IMR-90 (cell line): ENCODE measurements around the gene MDM4. TPM values are rescaled to one million over a fixed set of nuclear protein-coding genes. Genes with fewer than 3 reads are reported as not detected.

ENCODE experiments used
- ATAC-seq: fragments of 200-7000 bp; cut with Tn5 transposase; 2 replicates; pipeline ENCODE4 v1.9.1; 2020; ENCODE audit warnings: low read depth, mild to moderate bottlenecking, moderate library complexity
- BruUV-seq: library from RNA; stranded (reverse); fragments of 400-500 nt; replicated peaks from 2 replicates; lab custom pipeline; 2021; lab: Mats Ljungman, UMichigan
- CTCF ChIA-PET: fragments of 300-600 bp; formaldehyde crosslinking; extraction: SDS; loops from one replicate; lab custom pipeline; 2021; ENCODE audit warnings: antibody characterized with exemption; lab: Yijun Ruan, JAX
- POLR2A ChIA-PET: fragments of 300-600 bp; sonication (Branson Sonifier 250); formaldehyde crosslinking; loops from one replicate; lab custom pipeline; 2022; ENCODE audit warnings: antibody characterized with exemption; ENCODE audit not compliant: unreplicated experiment; lab: Charles Lee
- DNase-seq: peaks from one replicate; pipeline ENCODE4 v3.0.0; 2013
- H2AFZ ChIP-seq: replicated peaks from 2 replicates; pipeline ENCODE3; 2013; ENCODE audit warnings: low read length, mild to moderate bottlenecking; ENCODE audit not compliant: poor library complexity
- H2AK5ac ChIP-seq: 2 replicates; pipeline ENCODE4 v1.6.1; 2013; ENCODE audit warnings: low read depth, low read length, inconsistent platforms
- H2AK9ac ChIP-seq: replicated peaks from 2 replicates; pipeline ENCODE3; 2013; ENCODE audit warnings: mild to moderate bottlenecking, low read depth, low read length, moderate library complexity; ENCODE audit not compliant: poor library complexity
- H2BK120ac ChIP-seq: 2 replicates; pipeline ENCODE4 v1.6.1; 2013; ENCODE audit warnings: low read depth, low read length, inconsistent platforms
- H2BK15ac ChIP-seq: 3 replicates; pipeline ENCODE4 v1.6.1; 2013; ENCODE audit warnings: low read depth, low read length, inconsistent platforms
- H2BK20ac ChIP-seq: 2 replicates; pipeline ENCODE4 v1.6.1; 2013; ENCODE audit warnings: low read depth, mild to moderate bottlenecking, inconsistent platforms, low read length, moderate library complexity
- H2BK5ac ChIP-seq: 2 replicates; pipeline ENCODE4 v1.6.1; 2013; ENCODE audit warnings: mild to moderate bottlenecking, low read depth, low read length, inconsistent platforms; ENCODE audit not compliant: poor library complexity, severe bottlenecking
- H3K14ac ChIP-seq: replicated peaks from 2 replicates; pipeline ENCODE4 v1.6.1; 2013; ENCODE audit warnings: low read depth, low read length, inconsistent platforms
- H3K18ac ChIP-seq: 2 replicates; pipeline ENCODE4 v1.6.1; 2013; ENCODE audit warnings: low read depth, low read length, control low read depth
- H3K23ac ChIP-seq: 2 replicates; pipeline ENCODE4 v1.6.1; 2013; ENCODE audit warnings: low read depth, low read length, inconsistent platforms
- H3K27ac ChIP-seq: 2 replicates; pipeline ENCODE4 v1.5.1; 2013; ENCODE audit warnings: mild to moderate bottlenecking, control low read depth, low read length; ENCODE audit not compliant: insufficient read depth
- H3K27me3 ChIP-seq: 2 replicates; pipeline ENCODE4 v1.6.1; 2013; ENCODE audit warnings: low read length; ENCODE audit not compliant: control insufficient read depth, insufficient read depth
- H3K36me3 ChIP-seq: 2 replicates; pipeline ENCODE4 v1.6.1; 2013; ENCODE audit warnings: low read length, mixed read lengths; ENCODE audit not compliant: control insufficient read depth, insufficient read depth
- H3K4ac ChIP-seq: 2 replicates; pipeline ENCODE4 v1.6.1; 2013; ENCODE audit warnings: low read depth, low read length, inconsistent platforms
- H3K4me1 ChIP-seq: 2 replicates; pipeline ENCODE4 v1.6.1; 2013; ENCODE audit warnings: low read length, mixed read lengths; ENCODE audit not compliant: control insufficient read depth, insufficient read depth
- H3K4me2 ChIP-seq: 2 replicates; pipeline ENCODE4 v1.6.1; 2013; ENCODE audit warnings: low read depth, mild to moderate bottlenecking, control low read depth, low read length, moderate library complexity
- H3K4me3 ChIP-seq: 2 replicates; pipeline ENCODE4 v1.5.1; 2013; ENCODE audit warnings: low read depth, mild to moderate bottlenecking, control low read depth, low read length, moderate library complexity; ENCODE audit not compliant: insufficient read depth
- H3K56ac ChIP-seq: 2 replicates; pipeline ENCODE4 v1.6.1; 2013; ENCODE audit warnings: low read length, inconsistent platforms; ENCODE audit not compliant: insufficient read depth; ENCODE audit errors: extremely low read depth
- H3K79me1 ChIP-seq, 2 experiments: 2 replicates each; pipeline ENCODE4 v1.6.1; 2013; ENCODE audit warnings: low read length in 2 of 2, inconsistent platforms in 1 of 2, low read depth in 1 of 2
- H3K9ac ChIP-seq: 2 replicates; pipeline ENCODE4 v1.6.1; 2013; ENCODE audit warnings: low read depth, low read length, control low read depth
- H3K9me1 ChIP-seq: 2 replicates; pipeline ENCODE4 v1.6.1; 2013; ENCODE audit warnings: low read length, inconsistent platforms; ENCODE audit not compliant: insufficient read depth
- H3K9me3 ChIP-seq: 2 replicates; pipeline ENCODE4 v1.6.1; 2013; ENCODE audit warnings: low read length; ENCODE audit not compliant: control insufficient read depth, insufficient read depth
- H4K20me1 ChIP-seq: 2 replicates; pipeline ENCODE4 v1.6.1; 2013; ENCODE audit warnings: low read length, inconsistent platforms; ENCODE audit not compliant: insufficient read depth
- H4K5ac ChIP-seq: 2 replicates; pipeline ENCODE4 v1.6.1; 2013; ENCODE audit warnings: mild to moderate bottlenecking, low read depth, low read length, control low read depth
- H4K8ac ChIP-seq, 2 experiments: 2 replicates each; pipeline ENCODE4 v1.6.1; 2013; ENCODE audit warnings: low read depth in 2 of 2, low read length in 2 of 2, control low read depth in 1 of 2, inconsistent platforms in 1 of 2
- H4K91ac ChIP-seq: 2 replicates; pipeline ENCODE4 v1.6.1; 2013; ENCODE audit warnings: low read depth, low read length, inconsistent platforms; ENCODE audit not compliant: insufficient read depth
- FOS ChIP-seq: fragments of 150-350 bp; IDR thresholded peaks from 2 replicates; pipeline ENCODE4 v1.6.1; 2016; ENCODE audit warnings: low read depth, low read length
- MAFK ChIP-seq: IDR thresholded peaks from 2 replicates; pipeline ENCODE4 v1.6.1; 2012; ENCODE audit warnings: low read depth, low read length, improper control_type of control experiment
- POLR2A ChIP-seq: IDR thresholded peaks from 2 replicates; pipeline ENCODE4 v1.6.1; 2012; ENCODE audit warnings: mild to moderate bottlenecking, low read depth, low read length
- RCOR1 ChIP-seq: IDR thresholded peaks from 2 replicates; pipeline ENCODE4 v1.6.1; 2012; ENCODE audit warnings: mild to moderate bottlenecking, low read length, improper control_type of control experiment; ENCODE audit not compliant: insufficient replicate concordance
- SMC3 ChIP-seq: fragments of 150-350 bp; IDR thresholded peaks from 2 replicates; pipeline ENCODE4 v1.6.1; 2016; ENCODE audit warnings: low read depth, mild to moderate bottlenecking, antibody characterized with exemption, low read length, moderate library complexity
- USF2 ChIP-seq: fragments of 150-350 bp; IDR thresholded peaks from 2 replicates; pipeline ENCODE4 v1.6.1; 2017; ENCODE audit warnings: mild to moderate bottlenecking, antibody characterized with exemption, low read length, low read depth
- WGBS, 2 experiments: methylation state at CpG; one replicate each; pipeline versions ENCODE4 v1.1.5 to v1.1.7; 2013; ENCODE audit warnings: missing lambda C conversion rate in 2 of 2; ENCODE audit not compliant: insufficient read length in 1 of 2; ENCODE audit errors: extremely low coverage in 2 of 2; 5-methylcytosine and 5-hydroxymethylcytosine counted together
- dilution Hi-C: fragments of 300-500 bp; cut with HindIII; formaldehyde crosslinking; loops from one replicate; pipeline ENCODE4 v1.14.3; 2018; ENCODE audit warnings: low sequenced_read_pairs; ENCODE audit not compliant: unreplicated experiment
- in situ Hi-C: fragments of 300-500 bp; cut with MboI; formaldehyde crosslinking; loops from 3 replicates; pipeline ENCODE4 v1.14.3; 2019; ENCODE audit warnings: low sequenced_read_pairs, inconsistent platforms, mixed read lengths
- intact Hi-C: fragments of 100-400 bp; cut with micrococcal nuclease; formaldehyde crosslinking; loops from 2 replicates; pipeline ENCODE4 v1.10.0; 2022
- polyA plus RNA-seq, 3 experiments: library from polyadenylated mRNA; depleted of rRNA; stranded (reverse); fragments of >200 nt; gene quantifications; 2 replicates each; pipeline ENCODE4 v1.2.3, GENCODE V29; 2012; ENCODE audit warnings: low replicate concordance in 1 of 3
- total RNA-seq: library from RNA; depleted of rRNA; stranded (reverse); fragments of >200 nt; gene quantifications from 2 replicates; pipeline ENCODE4 v1.2.3, GENCODE V29; 2012

MDM4 gene
- total and polyA plus RNA-seq, 2 of the 4 experiments (the other 2 are of a cell fraction): 7.4 to 20.1 TPM

- intact Hi-C loops (loop anchor here (2.0 kb wide), 1 partner anchor 20 kb away; no protein-coding TSS in a partner anchor), dilution Hi-C loops (no loop called here), in situ Hi-C loops (no loop called here)
- no peak overlapping the region for H2AK5ac ChIP-seq
- H2AK9ac ChIP-seq: peak overlapping the region; percentile 75
- no peak overlapping the region for H2BK5ac ChIP-seq
- no peak overlapping the region for H2BK120ac ChIP-seq
- CTCF ChIA-PET: interaction anchor here (0.6 kb wide), 1 partner anchor 29 kb away, joined by 3 read pairs; no protein-coding TSS in a partner anchor
- no peak overlapping the region for H4K5ac ChIP-seq
- H3K27ac ChIP-seq: no peak overlapping the region
- H3K36me3 ChIP-seq: no peaks in the 10 kb centered on the region
- H3K4ac ChIP-seq: no peak overlapping the region
- H3K79me1 ChIP-seq: no peaks in the 10 kb centered on the region
- TF ChIP-seq SMC3 (no peak), POLR2A (no peak), RCOR1 (no peak), MAFK (no peak), FOS (0 out of 2 replicates have a peak, but pooled peaks have one; percentile 9), USF2 (no peak)
- BruUV-seq: no TSS peak
- no peak overlapping the region for H2BK15ac ChIP-seq
- H3K9me3 ChIP-seq: no peaks in the 10 kb centered on the region
- H4K8ac ChIP-seq: no peak overlapping the region
- H3K56ac ChIP-seq: no peak overlapping the region
- no peak overlapping the region for H2BK20ac ChIP-seq
- H3K23ac ChIP-seq: no peak overlapping the region
- peaks cover 24% of the 10 kb centered on the region for H4K20me1 ChIP-seq
- no peak overlapping the region; the same call in 1 of the 2 replicates for H4K91ac ChIP-seq
- H3K27me3 ChIP-seq: peaks cover 8% of the 10 kb centered on the region
- peaks cover 18% of the 10 kb centered on the region; the same call in 1 of the 2 replicates for H3K9me1 ChIP-seq
- no peak overlapping the region for H3K9ac ChIP-seq
- H3K4me3 ChIP-seq: no peak overlapping the region
- peaks cover 6% of the 10 kb centered on the region; the same call in 1 of the 2 replicates for H3K4me1 ChIP-seq
- POLR2A ChIA-PET: no interaction called here
- ATAC-seq (peak; percentile 71), DNase-seq (peak; percentile 48)
- no peak overlapping the region for H3K4me2 ChIP-seq
- no peak overlapping the region for H3K18ac ChIP-seq
- no peak overlapping the region for H3K14ac ChIP-seq
- no peak overlapping the region for H2AFZ ChIP-seq
- WGBS, 2 experiments: 78% methylated on average over 1 of the region's 5 CpGs; no CpG with 5 or more reads in 1 of the 2 experiments
Measured at GRCh38 chr1:204477036-204477740, 39.0 kb upstream of the MDM4 start.
